HG02759 (cell line): ENCODE measurements around the gene TNRC18.
"Not testable (repeated sequence)": the region's sequence is repeated elsewhere in the genome, so short reads cannot be mapped to it uniquely, and the experiment has no call there.

Experiments
- ATAC-seq: cut with Tn5 transposase; IDR thresholded peaks from one replicate; pipeline ENCODE4 v1.9.1; 2021; ENCODE audit warnings: mild to moderate bottlenecking, moderate library complexity; ENCODE audit not compliant: unreplicated experiment

The TNRC18 gene

DNA sequence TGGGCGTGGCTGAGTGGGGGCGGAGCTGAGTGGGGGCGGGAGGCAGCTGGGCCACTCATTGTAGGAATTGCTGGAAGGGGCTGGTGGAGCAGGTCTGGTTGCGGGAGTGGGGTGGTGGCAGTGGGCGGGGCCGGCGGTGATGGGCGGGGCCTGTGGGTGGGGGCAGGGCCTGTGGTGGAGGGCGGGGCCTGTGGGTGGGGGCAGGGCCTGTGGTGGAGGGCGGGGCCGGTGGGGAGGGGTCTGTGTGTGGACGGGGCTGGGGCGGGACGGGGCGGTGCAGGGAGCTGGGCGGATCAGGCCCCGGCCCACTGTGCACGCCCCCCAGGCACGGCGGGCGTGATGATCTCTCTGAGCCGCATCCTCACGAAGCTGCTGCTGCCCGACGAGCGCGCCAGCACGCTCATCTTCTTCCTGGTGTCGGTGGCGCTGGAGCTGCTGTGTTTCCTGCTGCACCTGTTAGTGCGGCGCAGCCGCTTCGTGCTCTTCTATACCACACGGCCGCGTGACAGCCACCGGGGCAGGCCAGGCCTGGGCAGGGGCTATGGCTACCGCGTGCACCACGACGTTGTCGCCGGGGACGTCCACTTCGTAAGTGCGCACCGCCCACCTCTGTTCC, 126.9 kb downstream of the TNRC18 start:
- ATAC-seq, result no peak

DNA sequence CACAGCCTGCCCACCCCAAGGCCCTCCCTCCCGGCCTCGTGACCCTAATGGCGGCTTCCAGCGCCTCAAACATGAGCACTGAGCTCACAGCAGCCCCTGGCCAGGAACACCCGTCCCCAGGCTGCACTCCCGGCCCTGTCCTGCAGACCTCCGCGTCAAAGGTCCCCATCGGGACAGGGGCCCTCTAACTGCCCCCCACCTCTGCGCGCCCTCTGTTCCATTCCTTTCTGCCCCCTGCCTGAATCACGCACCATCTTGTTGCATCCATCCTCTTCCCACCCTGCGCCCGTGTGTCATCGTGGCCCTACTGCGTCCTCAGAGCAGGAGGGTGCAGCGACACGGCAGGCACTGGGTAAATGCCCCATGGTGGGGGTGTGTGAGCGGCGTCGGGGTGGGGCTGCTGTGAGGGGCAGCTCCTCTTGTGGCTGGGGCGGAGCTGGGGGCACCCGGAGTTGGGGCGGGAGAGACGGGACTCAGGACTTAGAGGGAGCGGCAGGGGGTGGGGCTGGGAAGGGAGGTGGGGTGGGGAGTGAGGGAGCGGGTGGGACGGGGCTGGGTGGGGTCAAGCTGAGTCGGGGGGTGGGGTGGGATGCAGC, 127.5 kb downstream of the TNRC18 start:
- ATAC-seq, result no peak

DNA sequence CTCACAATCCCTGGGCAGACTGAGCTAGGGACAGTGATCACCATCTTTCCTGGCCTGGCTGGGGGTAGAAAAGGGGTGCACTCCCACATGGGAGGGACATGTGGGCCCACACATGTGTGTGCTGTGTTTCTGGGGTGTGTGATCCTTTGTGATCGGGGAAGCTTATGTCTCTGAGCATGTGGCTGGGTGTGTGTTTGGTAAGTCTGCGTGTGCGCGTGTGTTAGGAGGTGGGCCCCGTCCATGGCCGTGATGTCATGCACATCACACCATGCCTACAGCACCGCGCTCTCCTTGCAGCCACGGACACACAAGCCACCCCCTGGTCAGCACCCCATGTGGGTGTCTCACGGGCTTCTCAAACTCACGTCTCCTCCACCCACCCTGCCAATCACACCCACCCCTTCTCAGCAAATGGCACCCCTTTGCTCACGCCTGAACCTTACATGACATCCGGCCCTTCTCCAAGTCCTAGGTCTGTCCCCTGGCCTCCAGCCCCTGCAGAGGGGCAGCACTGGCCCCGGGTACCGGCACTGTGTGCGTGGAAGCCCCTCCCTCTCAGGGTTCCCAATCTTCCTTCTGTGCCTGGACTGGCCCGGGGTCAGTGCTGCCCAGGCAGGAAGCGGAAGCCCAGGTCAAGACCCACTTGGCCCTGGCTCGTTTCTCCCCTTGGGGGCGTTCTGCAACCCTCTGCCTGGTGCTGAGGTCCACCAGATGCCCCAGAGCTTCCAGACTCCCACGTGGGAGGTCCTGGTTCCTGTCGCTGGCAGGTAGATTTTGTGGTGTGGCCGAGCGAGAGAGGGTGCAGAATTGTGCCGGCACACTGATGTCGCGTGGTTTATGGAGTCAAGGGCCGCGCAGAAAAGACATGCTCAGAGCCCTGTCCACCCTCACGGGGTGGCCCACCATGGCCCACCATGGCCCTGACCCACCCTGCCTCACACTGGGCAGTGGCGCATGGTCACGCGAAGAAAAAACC, 128.3 kb downstream of the TNRC18 start:
- no peak for ATAC-seq

DNA sequence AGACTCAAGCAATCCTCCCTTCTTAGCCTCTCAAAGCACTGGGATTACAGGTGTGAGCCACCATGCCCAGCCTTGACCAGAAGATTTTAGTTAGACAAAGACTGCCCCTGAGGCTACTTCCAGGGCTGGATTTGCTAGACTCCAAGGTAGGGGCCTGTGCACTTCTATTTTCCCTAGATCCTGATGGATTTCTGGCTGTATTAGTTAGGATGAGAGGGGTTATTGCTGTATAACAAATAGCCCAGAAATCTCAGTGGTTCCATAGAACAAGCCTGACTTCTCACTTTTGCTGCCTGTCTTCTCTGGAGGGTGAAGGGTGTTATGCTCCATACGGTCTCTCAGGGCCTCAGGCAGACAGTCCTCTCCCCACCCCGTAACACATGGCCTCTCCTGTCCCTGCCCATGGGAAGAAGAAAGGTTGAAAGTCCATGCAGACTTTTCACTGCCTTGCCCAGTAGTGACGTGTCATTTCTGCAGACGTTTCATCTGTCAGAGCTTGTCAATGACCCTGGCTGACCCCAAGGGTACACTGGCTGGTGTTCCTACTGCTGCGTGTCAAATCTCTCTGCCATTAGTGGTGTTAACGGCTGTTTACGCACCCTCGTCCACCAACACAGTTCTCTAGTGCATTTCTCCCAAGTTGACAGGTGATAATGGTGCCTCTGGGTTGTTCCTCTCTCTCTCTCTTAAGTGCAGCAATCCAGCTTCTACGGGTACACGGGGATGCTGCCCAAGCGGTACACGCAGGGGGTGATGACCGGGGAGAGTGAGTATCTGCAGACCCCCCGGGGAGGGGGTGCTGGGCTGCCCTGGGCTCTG, 129.3 kb downstream of the TNRC18 start:
- no peak for ATAC-seq

DNA sequence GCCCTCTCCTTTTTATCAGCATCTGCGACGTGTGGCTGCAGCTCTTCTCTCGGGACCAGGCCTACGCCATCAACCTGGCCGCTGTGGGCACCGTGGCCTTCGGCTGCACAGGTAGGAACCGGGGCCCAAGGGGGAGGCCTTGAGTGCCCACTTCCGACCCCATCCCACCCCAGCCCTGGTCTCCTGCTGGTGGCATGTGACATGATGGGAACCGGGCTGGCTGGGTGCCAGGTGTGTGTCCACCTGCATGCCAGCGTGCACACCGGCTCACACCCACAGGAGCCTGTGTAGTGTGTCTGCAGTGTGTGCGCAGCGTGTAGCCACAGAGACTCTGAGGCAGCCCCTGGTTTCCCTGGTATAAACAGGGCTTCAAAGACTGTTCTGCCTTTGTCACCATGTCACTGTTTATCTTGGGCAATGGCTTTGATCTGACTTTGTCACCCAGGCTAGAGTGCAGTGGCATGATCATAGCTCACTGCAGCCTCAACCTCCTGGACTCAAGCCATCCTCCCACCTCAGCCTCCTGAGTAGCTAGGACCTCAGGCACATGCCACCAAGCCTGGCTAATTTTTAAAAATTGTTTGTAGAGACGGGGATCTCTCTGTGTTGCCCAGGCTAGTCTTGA, 131.8 kb downstream of the TNRC18 start:
- not testable (repeated sequence) for ATAC-seq

DNA sequence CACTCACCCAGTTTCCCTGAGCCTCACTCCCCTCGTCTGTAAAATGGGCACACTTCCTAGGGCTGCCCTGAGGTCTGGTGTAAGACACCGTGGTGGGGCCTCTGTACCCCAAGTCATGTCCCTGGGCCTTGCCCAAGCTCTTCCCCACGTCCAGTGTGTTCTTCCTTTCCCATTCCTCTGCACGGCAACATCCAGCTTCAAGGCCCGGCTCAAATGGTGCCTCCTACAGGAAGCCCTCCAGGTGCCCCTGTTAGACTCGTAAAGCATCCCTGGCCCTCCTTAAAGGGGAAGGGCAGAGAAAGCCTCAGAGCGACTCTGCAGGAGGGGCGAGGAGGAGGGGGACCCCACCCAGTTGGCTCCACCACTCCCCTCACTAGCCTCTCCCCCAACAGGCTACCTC, 132.3 kb downstream of the TNRC18 start:
- no peak for ATAC-seq

DNA sequence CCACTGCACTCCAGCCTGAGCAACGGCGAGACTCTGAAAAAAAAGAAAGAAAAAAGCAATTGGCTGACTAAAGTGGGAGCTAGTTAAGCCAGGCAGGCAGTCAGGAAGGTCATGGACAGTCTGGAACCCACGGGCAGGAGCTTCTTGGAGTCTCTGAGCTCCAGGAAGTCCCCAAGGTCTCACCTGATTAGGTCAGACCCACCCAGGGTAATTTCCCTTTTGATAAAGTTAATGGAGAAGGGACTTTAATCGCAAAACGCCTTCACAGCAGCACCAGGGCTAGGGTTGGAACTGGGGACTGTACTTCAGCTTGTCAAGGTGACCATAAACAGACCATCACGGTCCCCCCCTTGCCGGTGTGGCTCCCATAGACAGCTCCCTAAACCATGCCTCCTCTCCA, 134.3 kb downstream of the TNRC18 start:
- no peak for ATAC-seq

DNA sequence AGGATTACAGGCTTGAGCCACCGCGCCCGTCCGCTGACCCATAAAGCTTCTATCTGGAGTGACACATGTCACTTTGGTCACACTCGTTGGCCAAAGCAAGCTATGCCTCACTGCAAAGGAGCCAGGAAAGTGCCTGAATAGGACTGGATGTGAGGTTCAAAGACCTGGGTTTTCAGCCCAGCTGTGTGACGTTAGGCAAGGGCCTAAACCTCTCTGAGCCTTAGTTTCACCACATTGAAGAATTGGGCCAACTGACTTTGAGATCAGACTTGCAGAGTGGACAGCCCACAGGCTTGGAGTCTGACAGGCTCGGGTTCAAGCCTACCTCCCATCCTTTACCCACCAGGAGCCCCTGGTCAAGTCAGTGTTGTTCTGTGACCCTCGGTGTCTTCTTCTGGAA, 135.1 kb downstream of the TNRC18 start:
- not testable (repeated sequence) for ATAC-seq

DNA sequence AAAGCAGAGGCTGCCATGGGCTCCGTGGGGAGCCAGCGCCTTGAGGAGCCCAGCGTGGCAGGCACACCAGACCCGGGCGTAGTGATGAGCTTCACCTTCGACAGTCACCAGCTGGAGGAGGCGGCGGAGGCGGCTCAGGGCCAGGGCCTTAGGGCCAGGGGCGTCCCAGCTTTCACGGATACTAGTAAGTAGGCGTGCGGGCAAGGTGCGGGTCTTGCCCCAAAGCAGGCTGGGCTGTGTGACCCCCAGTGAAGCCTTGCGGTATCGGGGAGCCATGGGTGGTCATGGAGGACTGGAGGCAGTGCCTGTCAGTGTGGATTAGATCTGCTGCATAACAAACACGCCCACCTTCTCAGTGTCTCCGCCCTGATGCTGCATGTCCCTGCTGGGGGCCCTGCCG, 135.8 kb downstream of the TNRC18 start:
- no peak for ATAC-seq

DNA sequence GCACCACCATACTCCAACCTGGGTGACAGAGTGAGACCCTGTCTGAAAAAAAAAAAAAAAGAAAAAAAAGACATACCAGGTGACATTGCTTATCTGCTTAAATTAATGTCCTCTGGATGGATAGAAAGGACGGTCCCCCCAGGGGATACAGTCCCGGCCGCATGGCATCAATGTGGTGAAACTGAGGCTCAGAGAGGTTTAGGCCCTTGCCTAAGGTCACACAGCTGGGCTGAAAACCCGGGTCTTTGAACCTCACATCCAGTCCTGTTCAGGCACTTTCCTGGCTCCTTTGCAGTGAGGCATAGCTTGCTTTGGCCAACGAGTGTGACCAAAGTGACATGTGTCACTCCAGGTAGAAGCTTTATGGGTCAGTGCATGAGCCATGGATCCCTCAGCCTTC, 136.3 kb downstream of the TNRC18 start:
- not testable (repeated sequence) for ATAC-seq

DNA sequence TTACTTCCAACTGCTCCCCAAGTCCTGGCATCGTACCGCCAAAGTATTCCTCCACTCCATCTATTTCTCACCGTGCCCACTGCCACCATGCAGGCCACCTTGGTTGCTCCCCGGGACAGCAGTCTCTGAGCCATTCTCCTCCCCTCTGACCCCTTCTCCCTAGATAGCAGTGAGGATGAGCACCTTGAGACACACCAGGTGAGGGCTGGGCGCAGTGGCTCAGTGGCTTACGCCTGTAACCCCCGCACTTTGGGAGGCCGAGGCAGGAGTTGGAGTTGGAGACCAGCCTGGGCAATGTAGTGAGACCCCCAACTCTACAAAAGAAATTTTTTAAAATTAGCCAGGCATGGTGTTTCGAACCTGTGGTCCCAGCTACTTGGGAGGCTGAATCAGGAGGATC, 136.7 kb downstream of the TNRC18 start:
- ATAC-seq, result no peak

DNA sequence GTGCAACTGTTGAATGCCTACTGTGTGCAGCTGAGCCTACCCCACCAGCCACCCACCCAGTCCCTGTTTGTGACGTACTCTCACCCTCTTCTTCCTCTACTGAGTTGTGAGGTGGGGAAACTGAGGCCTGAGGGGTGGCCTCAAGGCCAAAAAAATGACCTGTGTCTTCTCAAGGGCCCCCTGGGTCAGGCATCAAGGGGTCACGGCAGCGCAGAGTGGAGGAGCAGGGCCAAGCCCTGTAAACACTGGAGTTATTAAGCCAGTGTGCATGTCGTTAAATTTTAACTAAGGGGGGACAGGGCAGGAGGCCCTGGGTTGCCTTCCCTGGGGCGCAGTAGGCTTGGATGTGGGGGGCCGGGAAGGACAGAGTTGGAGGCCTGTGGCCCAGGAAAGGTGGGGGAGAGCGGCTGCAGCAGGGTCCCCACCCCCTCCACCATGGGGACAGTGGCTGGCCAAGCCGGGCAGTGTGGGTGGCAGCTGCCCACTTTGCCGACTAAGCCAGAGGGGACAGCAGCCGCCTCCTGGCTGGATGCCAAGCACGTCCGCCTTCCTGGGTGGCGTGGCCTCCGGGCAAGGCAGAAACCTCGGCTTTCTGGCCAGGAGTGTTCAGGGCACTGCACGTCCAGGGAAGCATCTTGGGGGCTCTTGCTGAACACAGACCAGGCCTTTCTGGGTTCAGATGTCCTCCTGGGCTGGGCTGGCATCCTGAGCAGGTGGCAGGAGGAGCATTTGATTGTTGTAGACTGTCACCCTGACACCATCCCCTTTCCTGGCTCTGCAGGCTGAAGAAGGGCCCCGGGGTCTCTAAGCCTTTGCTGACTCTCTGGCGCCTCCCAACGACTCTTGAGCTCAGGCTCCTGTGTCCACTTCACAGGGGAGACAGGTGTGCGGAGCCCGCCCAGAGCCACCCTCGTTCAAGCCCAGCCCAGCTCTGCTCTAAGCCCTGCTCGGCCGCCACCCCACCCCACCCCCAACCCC, 139.0 kb downstream of the TNRC18 start:
- ATAC-seq, result no peak

DNA sequence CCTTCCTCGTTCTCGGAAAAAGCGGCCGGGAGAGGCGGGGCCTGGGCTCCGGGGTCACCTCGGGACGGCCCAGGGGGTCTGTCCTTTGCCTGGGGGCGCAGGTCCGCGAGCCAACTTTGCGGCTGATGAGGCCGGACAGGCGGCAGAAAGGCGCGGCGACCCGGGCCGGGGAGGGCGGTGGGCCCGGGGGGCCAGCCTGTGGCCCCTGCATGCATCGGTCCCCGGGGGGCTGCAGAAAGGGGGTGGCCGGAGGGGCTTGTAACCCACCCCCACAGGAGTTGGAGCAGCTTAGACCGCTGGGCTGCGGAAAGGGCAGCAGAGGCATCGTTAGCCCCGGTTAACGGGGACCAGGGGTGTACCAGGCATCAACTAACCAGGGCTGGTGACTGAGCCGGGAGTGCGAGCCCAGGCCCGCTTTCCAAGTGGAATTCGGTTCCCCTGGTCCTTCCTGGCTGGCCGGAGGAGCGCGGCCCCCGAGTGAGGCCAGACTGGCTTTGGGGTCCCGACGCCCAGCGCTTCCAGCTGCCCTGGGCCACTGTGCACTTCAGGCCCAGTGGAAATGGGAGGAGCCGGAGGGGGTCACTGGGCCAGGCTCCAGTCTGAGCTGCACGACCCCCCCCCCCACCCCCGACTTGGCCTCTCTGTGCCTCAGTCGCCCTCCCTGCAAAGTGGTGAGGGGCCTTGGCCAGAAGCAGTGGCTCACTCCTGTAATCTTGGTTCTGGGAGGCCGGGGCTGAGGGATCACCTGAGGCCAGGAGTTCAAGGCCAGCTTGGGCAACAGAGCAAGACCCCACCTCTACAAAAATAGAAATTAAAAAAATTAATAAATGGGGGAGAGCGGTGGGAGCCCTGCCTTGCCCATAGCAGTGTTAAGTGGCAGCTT, 140.0 kb downstream of the TNRC18 start:
- ATAC-seq, result no peak

DNA sequence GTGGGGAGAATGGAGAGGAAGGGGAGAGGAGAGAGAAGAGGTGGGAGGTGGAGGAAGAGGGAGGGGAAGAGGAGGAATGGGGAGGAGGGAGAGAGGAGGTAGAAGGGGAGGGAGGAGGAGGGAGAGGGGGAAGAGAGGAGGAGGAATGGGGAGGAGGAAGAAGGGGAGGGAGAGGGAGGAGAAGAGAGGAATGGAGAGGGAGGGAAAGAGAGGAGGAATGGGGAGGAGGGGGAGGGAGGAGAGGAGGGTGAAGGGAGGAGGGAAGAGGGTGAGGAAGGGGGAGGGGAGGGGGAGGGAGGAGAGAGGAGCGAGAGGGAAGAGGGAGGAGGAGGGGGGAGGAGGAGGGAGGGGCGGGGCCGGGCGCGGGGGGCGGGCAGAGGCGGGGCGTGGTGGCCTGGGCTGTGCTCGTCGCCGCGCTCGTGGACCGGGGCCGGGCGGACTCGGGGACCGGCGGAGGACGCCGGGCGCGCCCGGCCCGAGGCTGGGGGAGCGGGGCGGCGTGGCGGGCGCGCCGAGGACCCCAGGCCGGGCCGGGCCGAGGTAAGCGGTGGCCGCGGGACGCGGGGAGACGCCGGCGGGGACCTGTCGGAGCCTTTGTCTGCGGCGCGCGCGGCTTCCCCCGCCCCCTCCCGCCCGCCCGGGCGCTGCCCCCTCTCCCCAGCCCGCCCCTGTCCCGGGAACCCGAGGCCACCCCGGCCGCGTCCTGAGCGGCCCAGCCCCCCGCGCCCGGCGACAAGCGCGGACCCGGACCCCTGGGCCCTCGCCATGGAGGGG, 140.9 kb downstream of the TNRC18 start, which contains the start of gene SLC29A4:
Gene SLC29A4 (plus strand): TSS at position 401 of the 774 bp plus-strand sequence. CDS start 4,874 bp downstream, outside the sequence.
- ATAC-seq, result no peak

DNA sequence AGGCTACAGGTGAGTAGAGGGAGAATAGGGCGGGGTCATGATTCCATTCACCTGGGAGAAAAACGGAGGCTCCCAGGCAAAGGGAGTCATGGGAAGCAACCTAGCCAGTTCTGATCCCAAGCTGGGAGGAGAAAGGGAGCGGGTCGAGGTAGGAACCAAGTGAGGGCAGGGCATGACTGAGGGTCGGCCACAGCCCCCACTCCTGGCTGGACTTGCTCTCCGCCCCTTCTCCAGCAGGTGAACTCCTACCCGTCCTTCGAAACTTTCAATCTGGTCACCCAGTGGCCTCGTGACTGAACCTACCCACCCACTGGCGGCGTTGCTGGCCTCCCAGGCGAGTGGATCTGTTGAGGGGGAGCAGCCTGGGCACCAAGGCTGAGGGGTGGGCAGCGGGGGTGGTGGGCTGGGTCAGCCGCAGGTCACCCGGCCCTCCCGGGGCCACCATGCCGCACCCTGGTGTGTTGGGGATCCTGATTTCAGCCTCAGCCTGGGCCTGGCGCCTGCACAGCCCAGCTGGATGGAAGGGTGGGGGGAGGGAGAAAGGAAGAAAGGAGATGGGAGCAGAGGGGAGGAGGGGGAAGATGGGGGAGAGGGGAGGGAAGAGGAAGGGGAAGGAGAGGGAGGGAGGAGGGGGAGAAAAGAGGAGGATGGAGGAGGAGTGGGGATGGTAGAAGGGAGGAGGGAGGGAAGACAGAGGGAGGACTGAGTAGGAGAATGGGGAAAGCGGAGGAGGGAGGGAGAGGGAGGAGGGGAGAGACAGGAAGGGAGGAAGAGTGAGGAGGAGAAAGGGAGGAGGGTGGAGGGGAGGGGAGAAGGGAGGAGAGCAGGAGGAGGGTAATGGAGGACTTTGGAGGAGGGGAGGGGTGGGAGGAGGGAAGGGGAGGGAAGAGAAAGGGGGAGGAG, 141.8 kb downstream of the TNRC18 start:
- not testable (repeated sequence) for ATAC-seq

DNA sequence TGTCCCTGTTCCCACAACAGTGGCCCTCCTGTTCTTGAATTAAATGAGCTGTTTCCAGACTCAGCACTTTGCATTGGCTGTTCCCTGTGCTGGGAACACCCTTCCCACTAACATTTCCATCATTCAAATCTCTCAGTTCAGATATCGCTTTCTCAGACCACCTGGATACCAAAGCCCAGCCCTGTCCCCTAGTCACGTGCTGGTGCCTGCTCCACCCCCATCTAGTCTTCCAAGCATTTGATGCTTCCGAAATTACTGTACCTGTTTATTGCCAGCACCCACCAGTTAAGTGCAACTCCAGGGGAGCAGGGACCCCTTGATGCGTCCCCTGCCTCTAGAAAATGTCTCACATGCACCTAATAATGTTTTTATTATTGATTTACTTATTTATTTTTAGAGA, 143.9 kb downstream of the TNRC18 start:
- ATAC-seq, result no peak
